HepG2 (cell line): ENCODE results near the gene TRIM31. TPM values are rescaled to one million over a fixed set of nuclear protein-coding genes. Genes with fewer than 3 reads are reported as not detected.

Source experiments
- CBX1 ChIP-seq: IDR thresholded peaks from one replicate; pipeline ENCODE4 v1.6.1; 2016; ENCODE audit warnings: antibody characterized with exemption, low read depth
- DNMT1 ChIP-seq: sonication (generic); formaldehyde crosslinking; IDR thresholded peaks from 2 replicates; pipeline ENCODE4 v1.5.1; 2020; ENCODE audit warnings: mild to moderate bottlenecking, missing genetic modification reagents
- HDAC1 ChIP-seq: sonication (generic); formaldehyde crosslinking; IDR thresholded peaks from 2 replicates; pipeline ENCODE4 v1.5.1; 2020; ENCODE audit warnings: mild to moderate bottlenecking, missing genetic modification reagents
- KLF6 ChIP-seq: IDR thresholded peaks from 2 replicates; pipeline ENCODE4 v1.8.0; 2016; ENCODE audit warnings: missing biosample characterization, missing genetic modification reagents
- MAFG ChIP-seq: sonication (generic); formaldehyde crosslinking; IDR thresholded peaks from 2 replicates; pipeline ENCODE4 v1.5.1; 2020; ENCODE audit warnings: mild to moderate bottlenecking, missing genetic modification reagents
- MIXL1 ChIP-seq: IDR thresholded peaks from 2 replicates; pipeline ENCODE4 v1.6.1; 2016
- NFE2L1 ChIP-seq: sonication (generic); formaldehyde crosslinking; IDR thresholded peaks from 2 replicates; pipeline ENCODE4 v1.4.0; 2020; ENCODE audit warnings: missing genetic modification reagents, mild to moderate bottlenecking, borderline replicate concordance
- NR2F1 ChIP-seq, 2 experiments: fragments of 450-650 bp in 1 of 2; formaldehyde crosslinking in 1 of 2; IDR thresholded peaks; 2 replicates each; pipeline versions ENCODE4 v1.5.0 to v1.6.1; 2016 to 2020; ENCODE audit warnings: mild to moderate bottlenecking in 1 of 2, missing compliant biosample characterization in 1 of 2, missing genetic modification reagents in 1 of 2, moderate library complexity in 1 of 2
- RELA ChIP-seq: sonication (generic); formaldehyde crosslinking; IDR thresholded peaks from 2 replicates; pipeline ENCODE4 v1.4.0; 2020; ENCODE audit warnings: missing genetic modification reagents
- RFX5 ChIP-seq: IDR thresholded peaks from 2 replicates; pipeline ENCODE4 v1.6.1; 2011; ENCODE audit warnings: low read depth, low read length, improper control_type of control experiment
- SCMH1 ChIP-seq: sonication (generic); formaldehyde crosslinking; IDR thresholded peaks from 2 replicates; pipeline ENCODE4 v1.9.0; 2021; ENCODE audit warnings: missing genetic modification reagents, mild to moderate bottlenecking, borderline replicate concordance
- ZBTB1 ChIP-seq: sonication (generic); formaldehyde crosslinking; IDR thresholded peaks from 2 replicates; pipeline ENCODE4 v1.4.0; 2020; ENCODE audit warnings: missing genetic modification reagents, borderline replicate concordance
- ZBTB7A ChIP-seq: sonication (generic); formaldehyde crosslinking; IDR thresholded peaks from 2 replicates; pipeline ENCODE4 v1.8.0; 2022; ENCODE audit warnings: mild to moderate bottlenecking, missing genetic modification reagents
- ZFP36L1 ChIP-seq: sonication (generic); formaldehyde crosslinking; IDR thresholded peaks from 2 replicates; pipeline ENCODE4 v1.8.0; 2022; ENCODE audit warnings: mild to moderate bottlenecking, missing genetic modification reagents, moderate library complexity
- ZNF101 ChIP-seq: sonication (generic); formaldehyde crosslinking; IDR thresholded peaks from 2 replicates; pipeline ENCODE4 v1.4.0; 2020; ENCODE audit warnings: mild to moderate bottlenecking, low read depth, missing genetic modification reagents, borderline replicate concordance
- ZNF12 ChIP-seq: sonication (generic); formaldehyde crosslinking; IDR thresholded peaks from 2 replicates; pipeline ENCODE4 v1.5.0; 2020; ENCODE audit warnings: missing genetic modification reagents
- ZNF251 ChIP-seq: sonication (generic); formaldehyde crosslinking; IDR thresholded peaks from 2 replicates; pipeline ENCODE4 v1.9.0; 2021; ENCODE audit warnings: mild to moderate bottlenecking, missing genetic modification reagents
- ZNF282 ChIP-seq: fragments of 450-650 bp; IDR thresholded peaks from 2 replicates; pipeline ENCODE4 v1.6.1; 2018; ENCODE audit not compliant: partially characterized antibody
- ZNF383 ChIP-seq: sonication (generic); formaldehyde crosslinking; IDR thresholded peaks from 2 replicates; pipeline ENCODE4 v1.4.0; 2020; ENCODE audit warnings: missing genetic modification reagents, mild to moderate bottlenecking, borderline replicate concordance
- ZNF615 ChIP-seq: sonication (generic); formaldehyde crosslinking; IDR thresholded peaks from 2 replicates; pipeline ENCODE4 v1.5.0; 2020; ENCODE audit warnings: mild to moderate bottlenecking, missing genetic modification reagents, borderline replicate concordance
- polyA plus RNA-seq, 8 experiments: library from polyadenylated mRNA; depleted of rRNA in 3 of 8; stranded (reverse) in 7 of 8; unstranded in 1 of 8; fragments of >200 nt; fragmentation: Illumina TruSeq in 4 of 8; extraction: Trizol in 4 of 8; gene quantifications; 2 replicates each; pipeline versions ENCODE4 v1.2.1 to v1.2.3, GENCODE V29; 2011 to 2016; ENCODE audit warnings: low read depth in 4 of 8, missing spikeins in 1 of 8, mixed read lengths in 1 of 8; ENCODE audit not compliant: insufficient read depth in 1 of 8
- total RNA-seq, 5 experiments: library from RNA; depleted of rRNA; stranded (reverse); fragments of >200 nt; fragmentation: Illumina TruSeq; extraction: Trizol; gene quantifications; 2 replicates each; pipeline ENCODE4 v1.2.3, GENCODE V29; 2016; ENCODE audit warnings: low read depth in 1 of 5
- TF ChIP-seq, protein P1 (sequence below): IDR thresholded peaks from 2 replicates; pipeline ENCODE4 v1.4.0; 2020; ENCODE audit warnings: mild to moderate bottlenecking, missing genetic modification reagents
- TF ChIP-seq, protein P2 (sequence below): sonication (generic); formaldehyde crosslinking; IDR thresholded peaks from 2 replicates; pipeline ENCODE4 v1.5.0; 2020; ENCODE audit warnings: missing genetic modification reagents, mild to moderate bottlenecking, borderline replicate concordance

Gene TRIM31
- total and polyA plus RNA-seq, 2 of the 13 experiments (the other 11 are each of a cell fraction or from before 2014, with no cell fraction given), result 0.13 to 0.51 TPM

DNA sequence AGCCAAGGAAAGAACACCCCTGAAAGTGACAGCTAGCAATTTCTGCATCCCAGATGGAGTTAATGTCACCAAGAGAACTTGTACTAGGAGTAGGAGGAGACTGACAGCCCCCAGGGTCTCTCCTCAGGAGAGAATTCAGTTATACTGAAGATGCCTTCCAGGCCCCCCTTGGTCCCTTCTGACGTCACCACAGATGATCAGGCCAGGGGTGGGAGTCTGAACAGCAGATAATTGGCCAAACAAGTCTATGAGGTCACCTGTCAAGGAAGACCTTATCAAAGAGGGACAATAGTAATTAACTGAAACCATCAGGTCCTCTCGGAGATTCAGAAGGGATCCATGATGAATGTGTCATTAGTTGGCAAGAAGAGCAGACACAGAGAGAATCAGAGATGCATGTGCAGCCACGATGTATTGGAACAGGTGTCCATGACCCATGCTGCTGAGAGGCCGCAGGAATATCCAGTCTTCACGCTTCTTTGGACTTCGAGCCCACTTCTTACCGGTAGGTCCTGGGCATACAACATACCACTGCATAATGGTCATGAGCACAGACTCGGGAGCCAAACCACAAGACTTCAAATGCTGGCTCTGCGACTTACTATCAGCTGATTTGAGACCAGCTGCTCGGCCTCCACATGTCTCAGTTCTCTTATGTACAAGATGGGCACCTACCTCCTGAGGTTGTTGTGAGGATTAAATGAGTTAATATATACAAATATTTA, 37.9 kb upstream of the TRIM31 start (continued):
- no peak for TF ChIP-seq ZFP36L1
- no peak for TF ChIP-seq NFE2L1
- no peak for TF ChIP-seq ZNF251 (CRISPR knock-in tag)
- TF ChIP-seq RFX5, result peak; percentile 57; the same call in 1 of the 2 replicates
- no peak for TF ChIP-seq RELA (CRISPR knock-in tag)
- no peak for TF ChIP-seq ZNF282
- no peak for TF ChIP-seq ZNF101 (CRISPR knock-in tag)
- TF ChIP-seq SCMH1 (CRISPR knock-in tag), result no peak
- TF ChIP-seq ZBTB7A (CRISPR knock-in tag), result no peak
- no peak for TF ChIP-seq ZBTB1 (CRISPR knock-in tag)
- TF ChIP-seq ZNF615 (CRISPR knock-in tag), result no peak
- TF ChIP-seq ZNF12 (CRISPR knock-in tag), result no peak
- TF ChIP-seq KLF6 (CRISPR knock-in tag), result no peak
- TF ChIP-seq DNMT1 (CRISPR knock-in tag), result no peak
- TF ChIP-seq, protein P1, sequence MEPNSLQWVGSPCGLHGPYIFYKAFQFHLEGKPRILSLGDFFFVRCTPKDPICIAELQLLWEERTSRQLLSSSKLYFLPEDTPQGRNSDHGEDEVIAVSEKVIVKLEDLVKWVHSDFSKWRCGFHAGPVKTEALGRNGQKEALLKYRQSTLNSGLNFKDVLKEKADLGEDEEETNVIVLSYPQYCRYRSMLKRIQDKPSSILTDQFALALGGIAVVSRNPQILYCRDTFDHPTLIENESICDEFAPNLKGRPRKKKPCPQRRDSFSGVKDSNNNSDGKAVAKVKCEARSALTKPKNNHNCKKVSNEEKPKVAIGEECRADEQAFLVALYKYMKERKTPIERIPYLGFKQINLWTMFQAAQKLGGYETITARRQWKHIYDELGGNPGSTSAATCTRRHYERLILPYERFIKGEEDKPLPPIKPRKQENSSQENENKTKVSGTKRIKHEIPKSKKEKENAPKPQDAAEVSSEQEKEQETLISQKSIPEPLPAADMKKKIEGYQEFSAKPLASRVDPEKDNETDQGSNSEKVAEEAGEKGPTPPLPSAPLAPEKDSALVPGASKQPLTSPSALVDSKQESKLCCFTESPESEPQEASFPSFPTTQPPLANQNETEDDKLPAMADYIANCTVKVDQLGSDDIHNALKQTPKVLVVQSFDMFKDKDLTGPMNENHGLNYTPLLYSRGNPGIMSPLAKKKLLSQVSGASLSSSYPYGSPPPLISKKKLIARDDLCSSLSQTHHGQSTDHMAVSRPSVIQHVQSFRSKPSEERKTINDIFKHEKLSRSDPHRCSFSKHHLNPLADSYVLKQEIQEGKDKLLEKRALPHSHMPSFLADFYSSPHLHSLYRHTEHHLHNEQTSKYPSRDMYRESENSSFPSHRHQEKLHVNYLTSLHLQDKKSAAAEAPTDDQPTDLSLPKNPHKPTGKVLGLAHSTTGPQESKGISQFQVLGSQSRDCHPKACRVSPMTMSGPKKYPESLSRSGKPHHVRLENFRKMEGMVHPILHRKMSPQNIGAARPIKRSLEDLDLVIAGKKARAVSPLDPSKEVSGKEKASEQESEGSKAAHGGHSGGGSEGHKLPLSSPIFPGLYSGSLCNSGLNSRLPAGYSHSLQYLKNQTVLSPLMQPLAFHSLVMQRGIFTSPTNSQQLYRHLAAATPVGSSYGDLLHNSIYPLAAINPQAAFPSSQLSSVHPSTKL, result peak; percentile 31; the same call in 1 of the 2 replicates
- TF ChIP-seq NR2F1 (CRISPR knock-in tag; IDR thresholded peaks at IDR 0.05), result no peak
- TF ChIP-seq MIXL1 (CRISPR knock-in tag), result no peak
- TF ChIP-seq MAFG (CRISPR knock-in tag), result no peak
- TF ChIP-seq, protein P2, sequence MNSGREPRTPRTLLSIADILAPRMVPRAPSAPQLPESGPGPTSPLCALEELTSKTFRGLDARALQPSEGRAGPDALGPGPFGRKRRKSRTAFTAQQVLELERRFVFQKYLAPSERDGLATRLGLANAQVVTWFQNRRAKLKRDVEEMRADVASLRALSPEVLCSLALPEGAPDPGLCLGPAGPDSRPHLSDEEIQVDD (CRISPR knock-in tag), result no peak
- TF ChIP-seq CBX1, result no peak
- TF ChIP-seq ZNF383 (CRISPR knock-in tag), result no peak
- TF ChIP-seq HDAC1, result no peak
